ENCODE results near the gene TRAP1.
"Not testable (repeated sequence)": the region's sequence is repeated elsewhere in the genome, so short reads cannot be mapped to it uniquely, and the experiment has no call there.

The TRAP1 gene

DNA sequence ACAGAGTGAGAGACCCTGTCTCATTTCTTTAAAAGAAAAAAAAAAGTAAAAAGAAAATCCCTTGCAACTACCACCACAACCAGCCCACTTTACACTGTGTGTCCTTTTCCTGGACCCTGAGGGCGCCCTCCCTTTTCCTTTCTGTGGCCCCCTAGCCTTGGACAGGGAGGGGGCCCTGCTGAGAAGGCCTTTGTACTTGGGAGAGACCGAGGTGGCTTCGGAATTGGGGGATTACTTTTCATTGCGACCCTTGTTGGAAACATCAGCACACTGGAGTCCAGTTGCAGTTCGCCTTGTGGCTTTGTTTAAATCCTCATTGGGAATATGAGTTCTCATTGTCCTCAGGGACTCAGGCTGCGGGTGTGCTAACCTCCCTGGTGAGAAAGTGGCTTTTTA, 72.2 kb downstream of the TRAP1 start:
- no peak for DNase-seq

DNA sequence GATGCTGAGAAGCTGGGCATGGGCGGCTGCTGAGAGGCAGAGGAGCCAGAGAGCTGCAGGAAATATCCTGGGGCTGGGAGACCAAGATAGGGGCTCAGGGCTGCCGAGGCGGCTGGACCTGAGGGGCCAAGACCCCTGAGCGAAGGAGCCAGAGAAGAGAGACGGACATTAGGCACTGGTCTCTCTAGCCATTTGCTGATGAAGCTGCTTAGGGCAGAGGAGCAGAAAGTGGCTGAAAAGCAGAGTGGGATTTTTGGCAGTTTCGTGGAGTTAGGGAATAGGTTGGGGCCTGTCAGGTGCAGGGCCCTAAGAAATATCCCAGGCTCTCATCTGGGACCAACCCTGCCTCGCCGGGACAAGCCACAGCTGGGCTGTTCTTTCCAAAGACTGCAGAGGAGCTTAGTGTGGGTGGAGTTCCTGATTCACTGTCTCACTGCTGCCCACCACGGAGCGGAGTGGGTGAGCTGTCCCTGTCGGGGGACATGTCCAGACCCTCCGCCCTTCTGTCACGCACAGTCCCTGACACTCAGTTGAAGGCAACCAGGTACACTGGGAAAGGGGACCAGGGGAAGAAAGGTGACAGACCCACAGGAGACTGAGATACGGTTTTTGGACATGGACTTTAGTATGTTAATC, 74.1 kb downstream of the TRAP1 start:
- DNase-seq, result no peak

DNA sequence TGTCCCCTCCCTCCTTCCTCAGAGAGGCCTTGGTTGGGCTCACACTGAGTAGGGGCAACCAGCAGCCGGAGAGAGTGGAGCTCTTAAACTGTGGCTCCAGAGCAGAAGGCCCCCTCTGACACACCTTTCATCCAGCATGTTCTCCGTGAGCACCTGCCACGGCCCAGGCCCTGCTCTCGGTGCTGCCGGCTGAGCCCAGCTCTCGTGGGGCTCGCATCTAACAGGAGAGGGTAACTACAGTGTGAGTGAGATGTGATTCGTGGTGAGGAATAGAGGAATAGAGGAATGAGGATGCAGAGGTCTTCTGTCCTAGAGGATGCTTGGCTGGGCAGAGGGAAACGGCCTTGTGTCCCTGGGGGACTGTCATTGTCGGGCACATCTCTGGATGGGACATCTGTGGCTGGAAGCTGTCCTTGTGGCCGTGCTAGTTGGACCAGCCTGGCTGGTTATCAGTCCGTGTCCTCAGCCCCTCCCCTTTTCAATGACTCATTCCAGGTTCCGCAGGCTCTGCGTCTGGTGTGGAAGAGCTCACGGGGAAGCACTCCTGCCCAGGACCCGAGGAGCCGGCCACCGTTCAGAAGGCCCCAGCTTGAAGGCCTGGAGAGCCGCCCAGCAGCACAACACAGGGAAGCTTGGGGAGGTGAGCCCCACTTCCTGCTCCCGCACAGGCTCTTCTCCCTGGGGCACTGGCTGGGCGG, 74.8 kb downstream of the TRAP1 start:
- no peak for DNase-seq

DNA sequence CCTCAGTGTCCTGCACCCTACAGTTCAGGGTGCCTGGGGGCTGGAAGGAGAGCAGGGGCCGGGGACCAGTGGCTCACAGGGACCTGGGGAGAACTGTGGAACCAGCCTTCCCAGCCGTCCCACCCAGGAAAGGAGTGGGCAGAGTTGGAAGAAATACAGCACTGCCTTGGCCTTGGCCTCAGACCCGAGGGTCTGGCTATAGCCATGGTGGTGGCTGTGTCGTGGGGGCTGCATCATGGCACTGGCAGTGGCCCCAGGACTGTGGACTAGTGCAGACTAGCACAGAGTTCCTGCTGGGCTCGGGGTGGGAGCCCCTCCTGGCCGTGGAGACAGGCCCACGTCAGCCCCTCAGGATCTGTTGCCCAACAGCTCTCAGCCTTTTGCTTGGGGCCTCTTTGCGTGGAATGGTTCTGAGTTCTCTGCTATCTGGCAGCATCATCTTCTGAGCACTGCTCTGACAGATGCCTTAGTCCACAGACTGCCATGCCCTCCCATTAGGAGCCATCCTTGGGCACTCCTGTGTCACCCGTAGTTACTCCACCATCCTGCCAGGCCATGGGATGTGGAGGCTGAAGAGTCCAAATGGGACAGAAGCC, 75.4 kb downstream of the TRAP1 start:
- DNase-seq, result no peak

DNA sequence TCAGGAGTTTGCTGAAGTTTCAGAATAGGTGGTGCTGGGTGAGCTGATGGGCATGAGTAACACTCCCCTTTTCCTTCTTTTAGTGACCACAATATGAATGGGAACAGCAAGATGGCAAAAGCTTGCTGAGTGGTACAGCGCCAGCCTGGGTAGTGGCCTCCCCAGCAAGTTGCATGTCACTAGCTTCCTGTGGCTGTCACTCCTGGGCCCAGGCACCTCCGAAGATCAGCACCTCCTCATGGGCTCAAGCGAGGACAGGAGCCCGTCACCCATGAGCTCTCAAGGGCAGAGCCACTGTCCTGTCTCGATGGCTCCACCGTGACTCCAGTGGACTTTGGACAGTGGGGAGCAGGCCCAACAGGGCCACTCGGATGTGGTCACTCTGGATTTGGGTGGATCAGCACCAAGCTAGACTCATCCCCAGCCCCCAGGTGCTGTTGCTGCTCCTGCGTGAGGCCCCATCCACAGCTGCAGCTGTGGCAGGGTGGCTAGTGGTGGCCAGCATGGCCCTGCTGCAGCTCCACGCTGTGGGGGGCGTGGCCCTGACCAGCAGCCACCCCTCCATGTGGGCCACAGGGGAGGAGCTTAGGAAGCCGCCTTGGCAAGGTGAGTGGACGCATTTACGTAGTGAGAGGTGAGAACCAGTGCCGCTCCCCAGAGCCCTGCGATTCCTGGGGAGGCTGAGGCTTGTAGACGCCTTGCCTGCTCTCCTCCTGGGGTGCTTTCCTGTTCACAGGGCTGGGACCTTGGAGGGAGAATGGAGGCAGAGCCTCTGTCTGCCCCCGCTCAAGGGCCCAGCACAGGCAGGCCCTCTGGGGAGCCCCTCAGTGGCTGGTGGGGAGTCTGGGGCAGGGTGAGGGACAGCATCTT, 76.5 kb downstream of the TRAP1 start:
- no peak for DNase-seq

DNA sequence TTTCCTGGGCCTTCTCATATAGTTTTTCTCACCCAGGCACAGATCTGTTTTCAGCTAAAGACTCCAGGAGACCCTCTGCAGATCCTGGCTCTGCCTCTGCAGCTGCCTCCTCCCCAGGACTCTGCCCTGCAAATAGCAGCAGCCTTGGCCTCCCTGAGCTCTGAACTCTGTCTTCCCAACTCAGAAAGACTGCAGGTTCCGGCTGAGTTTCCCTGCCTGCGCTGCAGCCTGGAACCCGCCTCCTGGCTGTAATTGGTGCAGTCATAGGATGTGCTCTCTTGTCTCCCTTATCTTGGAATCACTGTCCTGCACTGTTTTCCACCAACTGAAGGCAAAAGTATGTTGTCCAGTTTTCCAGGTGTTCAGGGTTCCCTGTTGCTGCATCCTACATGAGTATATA, 77.1 kb downstream of the TRAP1 start:
- no peak for DNase-seq

DNA sequence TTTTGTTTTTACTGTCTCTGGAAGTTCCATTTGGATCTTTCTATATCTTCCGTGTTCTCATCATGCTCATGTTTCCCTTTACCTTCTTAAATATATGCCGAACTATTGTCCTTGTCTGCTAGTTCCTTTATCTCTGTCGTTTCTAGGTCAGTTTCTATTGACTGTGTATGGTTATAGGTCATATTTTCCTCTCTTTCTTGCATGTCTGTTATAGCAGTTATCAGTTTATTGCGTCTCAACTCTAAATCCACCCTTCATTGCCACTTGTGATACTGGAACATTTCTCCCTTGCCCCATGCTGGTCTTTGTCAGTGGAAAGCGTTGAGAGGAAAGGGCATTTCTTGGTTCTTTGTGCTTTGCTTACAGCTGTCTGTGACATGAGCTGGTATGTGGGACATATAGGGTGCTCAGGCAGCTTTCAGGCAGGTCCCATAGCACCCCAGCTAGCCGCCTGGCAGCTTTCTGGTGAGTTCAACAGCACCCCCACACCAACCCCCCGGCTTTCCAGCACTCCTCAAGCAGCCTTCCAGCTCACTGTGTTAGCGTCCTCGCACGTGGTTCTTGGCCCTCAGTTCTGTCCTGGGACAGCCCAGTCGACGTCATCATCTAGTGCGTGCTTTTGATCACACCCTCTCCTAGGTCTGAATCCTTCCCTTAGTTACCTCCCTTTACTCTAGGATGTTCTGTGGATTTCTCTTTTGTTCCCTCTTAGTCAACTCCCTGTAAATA, 78.2 kb downstream of the TRAP1 start:
- DNase-seq, result no peak

DNA sequence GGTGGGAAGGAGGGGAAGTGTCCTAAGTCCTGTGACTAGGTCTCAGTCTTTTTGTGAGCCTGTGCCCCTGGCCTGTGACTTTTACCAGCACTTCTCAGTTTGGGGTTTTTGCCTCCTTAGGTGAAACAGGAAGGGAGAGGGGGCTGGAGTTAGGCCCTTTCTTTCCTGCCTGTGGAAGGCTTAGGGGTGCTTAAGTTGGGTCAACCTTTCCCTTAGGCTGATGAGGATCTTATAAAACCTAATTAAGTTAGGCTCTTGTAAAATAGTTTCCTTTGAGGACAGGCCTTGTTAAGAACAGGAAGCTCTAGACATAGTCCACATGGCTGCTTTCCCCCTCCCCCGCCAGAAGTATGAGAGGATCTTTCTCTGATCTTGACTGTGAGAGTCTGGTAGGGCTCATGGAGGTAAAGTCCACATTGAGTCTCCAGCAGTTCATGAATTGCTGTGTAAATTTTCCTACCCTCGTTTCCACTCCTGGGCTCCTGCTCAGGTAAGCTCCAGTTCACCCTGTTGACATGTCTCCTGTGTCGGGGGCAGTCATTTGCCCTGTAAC, 79.9 kb downstream of the TRAP1 start:
- peak in 1 of 2 experiments; percentile 27 for DNase-seq

DNA sequence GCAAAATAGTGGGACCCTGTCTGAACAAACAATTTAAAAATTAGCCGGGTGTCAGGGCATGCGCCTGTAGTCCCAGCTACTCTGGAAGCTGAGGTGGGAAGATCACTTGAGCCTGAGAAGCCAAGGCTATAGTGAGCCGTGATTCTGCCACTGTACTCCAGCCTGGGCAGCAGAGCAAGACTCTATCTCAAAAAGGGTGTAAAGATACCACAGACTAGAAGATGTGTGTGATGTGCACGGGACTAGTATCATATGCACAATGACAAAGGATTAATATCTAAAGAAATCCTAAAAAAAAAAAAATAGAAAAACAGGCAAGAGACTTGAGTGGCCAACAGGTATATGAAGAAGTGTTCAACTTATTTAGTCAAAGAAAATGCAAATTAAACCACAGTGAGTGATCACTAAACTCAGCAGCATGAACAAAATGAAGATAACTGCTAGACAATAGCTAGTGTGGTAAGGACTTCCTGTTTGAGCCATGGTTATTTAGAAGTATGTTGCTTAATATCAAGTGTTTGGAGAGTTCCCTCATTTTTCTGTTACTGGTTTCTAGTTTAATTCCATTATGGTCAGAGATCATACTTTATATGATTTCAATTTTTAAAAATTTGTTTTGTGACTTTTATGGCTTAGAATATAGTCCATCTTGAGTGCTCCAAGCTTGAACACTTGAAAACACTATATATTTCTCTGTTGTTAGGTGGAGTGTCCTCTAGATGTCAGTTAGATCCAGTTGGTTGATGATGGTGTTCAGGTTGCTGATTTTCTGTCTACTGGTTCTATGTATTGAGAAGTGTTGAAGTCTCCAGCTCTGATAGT, 91.2 kb downstream of the TRAP1 start:
- no peak for DNase-seq

DNA sequence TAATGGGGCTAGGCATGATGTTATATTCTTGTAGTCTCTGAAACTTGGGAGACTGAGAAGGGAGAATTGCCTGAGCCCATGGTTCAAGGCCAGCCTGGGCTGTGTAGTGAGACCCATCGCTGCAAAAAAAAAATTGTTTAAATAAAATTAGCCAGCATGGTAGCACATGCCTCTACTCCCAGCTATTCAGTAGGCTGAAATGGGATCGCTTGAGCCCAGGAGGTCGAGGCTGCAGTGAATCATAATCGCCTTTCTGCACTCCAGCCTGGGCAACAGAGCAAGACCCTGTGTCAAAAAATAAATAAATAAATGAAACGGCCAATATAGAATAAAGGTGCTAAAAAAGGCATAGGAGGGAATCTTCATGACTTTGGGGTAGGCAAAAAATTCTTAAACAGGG, 92.0 kb downstream of the TRAP1 start:
- DNase-seq, result no peak

DNA sequence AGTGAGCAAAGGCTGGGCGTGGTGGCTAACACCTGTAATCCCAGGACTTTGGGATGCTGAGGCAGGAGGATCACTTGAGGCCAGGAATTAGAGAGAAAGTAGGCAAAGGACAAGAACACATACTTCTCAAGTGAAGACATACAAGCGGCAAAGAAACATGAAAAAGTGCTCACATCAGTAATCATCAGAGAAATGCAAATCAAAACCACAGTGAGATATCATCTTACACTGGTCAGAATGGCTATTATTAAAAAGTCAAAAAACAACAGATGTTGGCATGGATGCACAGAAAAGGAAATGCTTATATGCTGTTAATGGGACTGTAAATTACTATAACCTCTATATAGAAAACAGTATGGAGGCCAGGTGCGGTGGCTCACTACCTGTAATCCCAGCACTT, 93.7 kb downstream of the TRAP1 start:
- no peak for DNase-seq

DNA sequence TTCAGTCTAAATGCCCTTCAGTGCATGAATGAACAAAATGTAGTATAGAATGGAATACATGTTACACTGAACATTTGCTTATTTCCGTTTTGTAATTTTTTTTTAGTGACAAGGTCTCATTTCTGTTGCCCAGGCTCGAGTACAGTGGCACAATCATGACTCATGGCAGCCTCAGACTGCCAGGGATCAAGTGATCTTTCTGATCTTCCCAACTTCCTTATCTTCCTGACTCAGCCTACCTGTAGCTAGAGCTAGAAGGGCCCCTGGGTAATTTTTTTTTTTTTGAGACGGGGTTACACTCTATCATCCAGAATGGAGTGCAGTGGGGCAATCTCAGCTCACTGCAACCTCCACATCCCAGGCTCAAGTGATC, 98.6 kb downstream of the TRAP1 start:
- no peak for DNase-seq

DNA sequence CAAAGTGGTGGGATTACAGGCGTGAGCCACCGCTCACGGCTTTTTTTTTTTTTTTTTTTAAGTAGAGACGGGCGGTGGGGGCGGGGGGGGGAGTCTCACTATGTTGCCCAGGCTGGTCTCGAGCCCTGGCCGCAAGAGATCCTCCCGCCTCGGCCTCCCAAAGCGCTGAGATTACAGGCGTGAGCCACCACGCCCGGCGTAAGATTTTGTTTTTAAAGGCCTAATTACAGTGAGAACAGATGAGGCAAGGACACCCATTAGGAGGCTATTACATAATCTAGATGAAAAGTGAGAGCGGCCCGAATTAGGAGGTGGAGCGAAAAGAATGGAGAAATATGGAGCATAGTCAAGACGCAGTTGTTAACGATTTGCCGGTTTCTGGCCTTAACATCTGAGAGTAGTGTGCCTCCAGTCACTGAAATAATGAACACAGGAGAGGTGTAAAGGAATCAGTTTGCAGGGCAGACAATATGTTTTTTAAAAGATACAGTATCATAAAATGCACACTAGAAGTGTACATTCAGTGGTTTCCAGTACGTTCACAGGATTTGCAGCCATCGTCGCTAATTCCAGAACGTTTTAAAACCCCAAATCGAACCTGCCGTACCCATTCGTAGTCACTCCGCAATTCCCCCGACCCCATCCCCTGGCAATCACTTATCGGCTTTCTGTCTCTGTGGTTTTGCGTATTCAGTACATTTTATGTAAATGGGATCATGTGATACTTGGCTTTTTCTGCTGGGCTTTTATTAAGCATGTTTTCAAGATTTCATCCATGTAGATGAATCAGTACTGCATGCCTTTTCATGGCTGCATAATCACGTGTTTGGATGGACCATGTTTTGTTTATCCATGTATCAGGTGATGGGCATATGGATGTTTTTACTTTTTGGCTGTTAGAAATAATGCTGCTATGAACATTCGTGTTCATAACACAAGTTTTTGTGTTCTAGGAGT, 104.5 kb downstream of the TRAP1 start:
- no peak for DNase-seq

DNA sequence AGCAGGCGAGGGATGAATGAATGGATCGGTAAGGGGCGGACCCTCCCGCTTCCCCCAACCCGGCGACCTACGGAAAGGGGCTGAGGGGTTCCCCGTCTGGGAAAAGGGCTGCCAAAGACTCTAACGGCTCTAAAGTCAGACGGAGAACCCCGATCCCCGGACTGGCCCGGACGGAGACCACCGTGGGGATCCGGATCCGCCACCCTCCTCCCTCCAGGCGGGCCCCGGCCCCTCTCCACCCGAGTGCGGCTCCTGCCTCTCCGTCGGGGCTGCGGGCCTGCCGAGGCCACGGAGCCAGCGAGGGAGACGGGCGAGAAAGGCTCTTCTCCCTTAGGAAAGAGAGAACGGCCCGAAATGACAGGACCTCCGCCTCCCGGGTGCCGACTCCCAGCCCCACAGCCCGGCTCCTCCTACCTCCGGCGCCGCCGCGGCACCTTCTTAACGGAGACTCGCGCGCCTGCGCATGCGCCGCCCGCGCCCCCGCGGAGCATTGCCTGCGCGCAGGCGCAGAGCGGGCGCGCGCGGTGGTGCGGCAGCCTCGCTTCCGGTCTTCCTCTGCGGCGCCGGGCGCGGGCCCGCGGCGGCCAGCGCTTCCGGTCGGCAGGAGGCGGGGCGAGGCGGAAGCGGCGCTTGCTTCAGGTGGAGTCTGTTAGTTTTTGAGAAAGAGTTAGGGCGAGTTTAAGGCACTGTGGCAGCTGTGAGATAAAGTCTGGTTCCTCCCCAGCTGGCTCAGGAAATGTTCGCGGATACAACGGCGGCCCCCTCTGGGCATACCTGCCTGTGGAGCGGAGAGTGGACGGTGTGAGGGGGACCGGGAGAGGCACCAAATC, 106.0 kb downstream of the TRAP1 start, which contains the start of gene SLX4:
SLX4 (minus strand) TSS at position 461 of the 830 bp plus-strand sequence. CDS start 2,642 bp downstream, outside the sequence.
- peak; percentile 87 to 89 for DNase-seq

DNA sequence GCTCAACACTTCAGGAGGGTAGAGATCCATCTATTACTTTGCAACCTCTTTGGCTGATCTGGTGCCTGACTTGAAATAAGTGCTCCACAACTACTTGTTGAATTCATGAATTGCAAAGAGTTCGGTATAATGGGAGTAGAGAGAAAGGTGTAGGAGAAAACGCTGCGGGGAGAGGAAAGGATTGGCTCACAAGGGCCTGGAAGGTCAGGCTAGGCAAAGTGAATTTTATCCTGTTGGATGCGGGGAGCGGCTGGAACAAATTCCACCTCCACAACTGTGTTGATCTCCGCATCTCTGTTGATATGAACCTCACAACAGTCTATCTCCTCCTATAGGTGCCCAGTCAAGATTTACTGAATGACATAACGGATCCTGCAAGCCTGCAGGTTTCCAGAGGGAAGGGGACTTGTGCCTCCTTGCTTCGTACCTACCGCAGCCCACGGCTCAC, 106.6 kb downstream of the TRAP1 start:
- DNase-seq, result no peak

DNA sequence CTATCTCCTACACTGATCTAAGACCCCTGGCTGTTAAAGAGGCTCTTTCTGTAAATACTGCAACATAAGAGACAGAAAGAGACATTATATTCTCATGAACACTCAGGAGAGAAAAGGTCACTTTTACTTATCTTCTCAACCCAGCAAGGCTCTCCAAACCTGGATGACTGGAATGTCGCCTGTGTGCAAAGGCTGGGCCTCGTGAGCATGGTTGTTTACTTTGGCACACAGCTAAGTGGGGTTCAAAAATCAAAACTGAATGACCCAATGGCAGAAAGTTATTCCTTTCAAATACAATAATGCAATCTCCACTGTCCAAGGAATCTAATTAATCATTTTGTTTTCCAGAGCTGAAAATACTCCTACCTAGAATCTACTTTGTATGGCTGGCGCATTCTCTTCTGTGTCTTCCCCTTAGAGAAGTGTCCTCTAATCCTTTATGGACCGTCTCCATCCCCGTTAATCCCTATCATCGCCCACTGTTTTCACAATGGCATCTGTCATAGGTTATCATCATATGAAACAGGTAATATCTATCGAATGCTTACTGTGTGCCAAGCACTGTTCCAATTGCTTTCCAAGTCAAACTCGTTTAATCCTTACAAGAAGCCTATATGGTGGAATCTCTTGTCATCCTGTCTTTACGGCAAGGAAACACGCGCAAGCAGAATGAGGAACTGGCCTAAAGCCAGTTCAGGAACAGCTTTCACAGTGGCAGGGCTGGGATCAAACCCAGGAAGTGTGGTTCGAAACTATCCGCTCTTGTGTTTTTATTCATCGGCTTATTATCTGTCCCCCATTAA, 107.2 kb downstream of the TRAP1 start:
- DNase-seq, result no peak

DNA sequence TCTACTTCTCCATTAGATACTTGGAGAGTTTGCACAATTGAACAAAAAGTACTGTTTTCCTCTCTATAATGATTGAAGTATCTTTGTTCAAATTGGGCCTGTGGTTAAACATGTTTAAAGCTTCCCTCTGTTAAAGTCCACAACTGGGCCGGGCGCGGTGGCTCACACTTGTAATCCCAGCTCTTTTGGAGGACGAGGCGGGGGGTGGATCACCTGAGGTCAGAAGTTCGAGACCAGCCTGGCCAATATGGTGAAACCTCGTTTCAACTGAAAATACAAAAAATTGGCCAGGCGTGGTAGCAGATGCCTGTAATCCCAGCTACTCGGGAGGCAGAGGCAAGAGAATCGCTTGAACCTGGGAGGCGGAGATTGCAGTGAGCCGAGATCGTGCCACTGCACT, 108.3 kb downstream of the TRAP1 start:
- not testable (repeated sequence) for DNase-seq

DNA sequence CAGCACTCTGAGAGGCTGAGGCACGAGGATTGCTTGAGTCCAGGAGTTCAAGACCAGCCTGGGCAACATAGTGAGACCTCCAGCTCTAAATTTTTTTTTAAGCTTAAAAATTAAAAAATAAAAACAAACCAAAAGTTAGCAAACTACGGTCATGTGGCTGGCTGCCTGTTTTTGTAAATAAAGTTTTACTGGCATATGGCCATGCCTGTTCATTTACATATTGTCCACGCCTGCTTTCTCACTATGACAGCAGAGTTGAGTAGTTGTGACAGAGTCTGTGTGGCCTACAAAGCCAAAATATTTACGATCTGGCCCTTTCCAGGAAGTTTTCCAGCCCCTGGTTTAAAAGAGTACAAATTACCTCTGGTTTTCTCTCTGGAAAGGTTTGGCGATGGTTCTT, 109.3 kb downstream of the TRAP1 start:
- DNase-seq, result no peak
